ENCODE measurements around the gene DOK6. TPM values are rescaled to one million over a fixed set of nuclear protein-coding genes. Genes with fewer than 3 reads are reported as not detected.

Gene DOK6
- not detected in 5 replicates for total RNA-seq (2022; extraction: Qiagen RNA extraction; ENCODE audit: low read depth)

GRCh38 chr18:69400253-69400975 is at the start of gene DOK6:
Gene DOK6, plus strand, starts transcription at chr18:69400888.

